K562 (cell line): ENCODE measurements around the gene VAMP8.

ENCODE experiments used
- EZH2 ChIP-seq: IDR thresholded peaks from 2 replicates; pipeline ENCODE4 v1.6.1; 2012; ENCODE audit warnings: low read depth, mild to moderate bottlenecking, inconsistent platforms, low read length, borderline replicate concordance
- HDAC2 ChIP-seq: fragments of 450-650 bp; IDR thresholded peaks from 2 replicates; pipeline ENCODE4 v1.6.1; 2016; ENCODE audit warnings: mild to moderate bottlenecking
- HLTF ChIP-seq: fragments of 450-650 bp; IDR thresholded peaks from 2 replicates; pipeline ENCODE4 v1.6.1; 2016
- KLF6 ChIP-seq: fragments of 250-450 bp; sonication (Bioruptor Pico); IDR thresholded peaks from 2 replicates; pipeline ENCODE4 v1.4.0; 2020; ENCODE audit warnings: mild to moderate bottlenecking, moderate library complexity, borderline replicate concordance
- MIER1 ChIP-seq: fragments of 450-650 bp; IDR thresholded peaks from 2 replicates; pipeline ENCODE4 v1.6.1; 2016; ENCODE audit warnings: antibody characterized with exemption, mild to moderate bottlenecking, low read depth
- PHB2 ChIP-seq: fragments of 450-650 bp; IDR thresholded peaks from 2 replicates; pipeline ENCODE4 v1.6.1; 2017; ENCODE audit warnings: low read depth
- PHF20 ChIP-seq: fragments of 450-650 bp; IDR thresholded peaks from 2 replicates; pipeline ENCODE4 v1.6.1; 2018; ENCODE audit not compliant: partially characterized antibody
- RNF2 ChIP-seq: sonication (generic); IDR thresholded peaks from 2 replicates; pipeline ENCODE4 v1.6.1; 2016
- SMARCE1 ChIP-seq: fragments of 450-650 bp; IDR thresholded peaks from 2 replicates; pipeline ENCODE4 v1.7.1; 2016; ENCODE audit warnings: mild to moderate bottlenecking
- SMC3 ChIP-seq: conservative IDR thresholded peaks from 2 replicates; pipeline ENCODE4 v1.6.1; 2011; ENCODE audit warnings: low read depth, low read length, improper control_type of control experiment; ENCODE audit not compliant: insufficient read depth
- TRIM25 ChIP-seq: fragments of 450-650 bp; IDR thresholded peaks from 2 replicates; pipeline ENCODE4 v1.7.0; 2016; ENCODE audit warnings: borderline replicate concordance
- YY1 ChIP-seq, 3 experiments: IDR thresholded peaks; 2 replicates each; pipeline ENCODE4 v1.6.1; 2011; ENCODE audit warnings: low read length in 2 of 3, mild to moderate bottlenecking in 2 of 3, moderate library complexity in 2 of 3, borderline replicate concordance in 1 of 3, control low read depth in 1 of 3, low read depth in 1 of 3; ENCODE audit not compliant: insufficient read depth in 3 of 3, insufficient replicate concordance in 2 of 3, control insufficient read depth in 1 of 3, insufficient read length in 1 of 3; ENCODE audit errors: extremely low read depth in 1 of 3
- ZNF232 ChIP-seq: sonication (generic); formaldehyde crosslinking; IDR thresholded peaks from 2 replicates; pipeline ENCODE4 v1.8.0; 2022; ENCODE audit warnings: mild to moderate bottlenecking, missing genetic modification reagents

- no peak for TF ChIP-seq PHF20
- no peak for TF ChIP-seq SMC3
- TF ChIP-seq HLTF, result no peak
- no peak for TF ChIP-seq ZNF232 (CRISPR knock-in tag)
- TF ChIP-seq HDAC2, result no peak
- TF ChIP-seq EZH2, result no peak
- TF ChIP-seq YY1 (IDR thresholded peaks at IDR 0.05; ENCODE audit: borderline replicate concordance in 1 of 3, control insufficient read depth in 1 of 3, extremely low read depth in 1 of 3, insufficient read depth in 3 of 3, insufficient read length in 1 of 3, insufficient replicate concordance in 2 of 3, low read depth in 1 of 3, low read length in 2 of 3), result no peak
- no peak for TF ChIP-seq MIER1
- no peak for TF ChIP-seq SMARCE1
- TF ChIP-seq RNF2, result no peak
- no peak for TF ChIP-seq PHB2
- TF ChIP-seq TRIM25, result no peak
- TF ChIP-seq KLF6 (CRISPR knock-in tag), result no peak
Measured at GRCh38 chr2:85528355-85528754, 49.0 kb upstream of the VAMP8 start.
